Measurements from ENCODE around the gene OR8A1.
A peak's percentile ranks its signal among the peaks of the same experiment; 100 is the strongest.
"Not testable (repeated sequence)": the region's sequence is repeated elsewhere in the genome, so short reads cannot be mapped to it uniquely, and the experiment has no call there.

The OR8A1 gene

GRCh38 chr11:124581817-124582216, 12.0 kb downstream of the OR8A1 start:
- Mint-ChIP-seq H3K4me1 (no peaks in the 10 kb centered on the region), H3K9me3 (no peaks in the 10 kb centered on the region), H3K27ac (no peak overlapping the region), H3K4me3 (no peak overlapping the region), H3K27me3 (peaks cover 3% of the 10 kb centered on the region), H3K36me3 (no peaks in the 10 kb centered on the region)

- Mint-ChIP-seq H3K4me3 (no peak overlapping the region), H3K9me3 (no peaks in the 10 kb centered on the region), H3K27me3 (peaks cover 8% of the 10 kb centered on the region)
Observed at GRCh38 chr11:124582565-124582964, 12.8 kb downstream of the OR8A1 start.

GRCh38 chr11:124583781-124584180, 14.0 kb downstream of the OR8A1 start:
- Mint-ChIP-seq H3K36me3 (no peaks in the 10 kb centered on the region), H3K4me3 (no peak overlapping the region), H3K9me3 (no peaks in the 10 kb centered on the region), H3K4me1 (no peaks in the 10 kb centered on the region), H3K27ac (no peak overlapping the region), H3K27me3 (peaks cover 10% of the 10 kb centered on the region)

More at GRCh38 chr11:124582565-124582964, 12.8 kb downstream of the OR8A1 start:
- Mint-ChIP-seq H3K4me1 (no peaks in the 10 kb centered on the region), H3K36me3 (no peaks in the 10 kb centered on the region), H3K27ac (no peak overlapping the region)

GRCh38 chr11:124584681-124585372, 15.0 kb downstream of the OR8A1 start:
- Mint-ChIP-seq H3K27me3 (peaks cover 11% of the 10 kb centered on the region), H3K36me3 (no peaks in the 10 kb centered on the region), H3K4me1 (no peaks in the 10 kb centered on the region), H3K4me3 (no peak overlapping the region), H3K27ac (no peak overlapping the region), H3K9me3 (no peaks in the 10 kb centered on the region)

GRCh38 chr11:124586238-124586860, 16.6 kb downstream of the OR8A1 start:
- Mint-ChIP-seq H3K4me3 (no peak overlapping the region), H3K27ac (peak overlapping the region; percentile 76), H3K9me3 (no peaks in the 10 kb centered on the region), H3K4me1 (no peaks in the 10 kb centered on the region), H3K27me3 (peaks cover 15% of the 10 kb centered on the region), H3K36me3 (peaks cover 1% of the 10 kb centered on the region)

- H3K4me1 Mint-ChIP-seq: no peaks in the 10 kb centered on the region
- H3K36me3 Mint-ChIP-seq: peaks cover 1% of the 10 kb centered on the region
- no peaks in the 10 kb centered on the region for H3K9me3 Mint-ChIP-seq
- H3K27me3 Mint-ChIP-seq: peaks cover 19% of the 10 kb centered on the region
- H3K4me3 Mint-ChIP-seq: no peak overlapping the region
- no peak overlapping the region for H3K27ac Mint-ChIP-seq
Observed at GRCh38 chr11:124591430-124591829, 21.6 kb downstream of the OR8A1 start.

- H3K27ac Mint-ChIP-seq: no peak overlapping the region
- H3K4me3 Mint-ChIP-seq: no peak overlapping the region
- H3K27me3 Mint-ChIP-seq: peaks cover 14% of the 10 kb centered on the region
- no peaks in the 10 kb centered on the region for H3K4me1 Mint-ChIP-seq
- peaks cover 1% of the 10 kb centered on the region for H3K36me3 Mint-ChIP-seq
- no peaks in the 10 kb centered on the region for H3K9me3 Mint-ChIP-seq
Observed at GRCh38 chr11:124592627-124593026, 22.8 kb downstream of the OR8A1 start.

GRCh38 chr11:124595302-124595701, 25.5 kb downstream of the OR8A1 start:
- Mint-ChIP-seq H3K27me3 (peaks cover 10% of the 10 kb centered on the region), H3K9me3 (no peaks in the 10 kb centered on the region), H3K36me3 (no peaks in the 10 kb centered on the region), H3K27ac (no peak overlapping the region), H3K4me1 (no peaks in the 10 kb centered on the region), H3K4me3 (no peak overlapping the region)

GRCh38 chr11:124597626-124598025, 27.8 kb downstream of the OR8A1 start:
- H3K27me3 Mint-ChIP-seq: peaks cover 18% of the 10 kb centered on the region
- no peak overlapping the region for H3K4me3 Mint-ChIP-seq
- H3K4me1 Mint-ChIP-seq: no peaks in the 10 kb centered on the region
- H3K36me3 Mint-ChIP-seq: no peaks in the 10 kb centered on the region
- H3K27ac Mint-ChIP-seq: no peak overlapping the region
- no peaks in the 10 kb centered on the region for H3K9me3 Mint-ChIP-seq

- Mint-ChIP-seq H3K36me3 (no peaks in the 10 kb centered on the region), H3K27me3 (peaks cover 16% of the 10 kb centered on the region), H3K27ac (no peak overlapping the region), H3K4me3 (no peak overlapping the region), H3K4me1 (no peaks in the 10 kb centered on the region), H3K9me3 (no peaks in the 10 kb centered on the region)
Observed at GRCh38 chr11:124600621-124601320, 31.0 kb downstream of the OR8A1 start.

GRCh38 chr11:124602193-124602592, 32.4 kb downstream of the OR8A1 start:
- Mint-ChIP-seq H3K27ac (no peak overlapping the region), H3K4me3 (no peak overlapping the region), H3K27me3 (peaks cover 11% of the 10 kb centered on the region), H3K9me3 (no peaks in the 10 kb centered on the region), H3K36me3 (no peaks in the 10 kb centered on the region), H3K4me1 (no peaks in the 10 kb centered on the region)

GRCh38 chr11:124602723-124603122, 32.9 kb downstream of the OR8A1 start:
- not testable (repeated sequence) for H3K27ac Mint-ChIP-seq, H3K9me3 Mint-ChIP-seq, H3K4me3 Mint-ChIP-seq, H3K4me1 Mint-ChIP-seq, H3K36me3 Mint-ChIP-seq
- H3K27me3 Mint-ChIP-seq: peaks cover 11% of the 10 kb centered on the region

- no peaks in the 10 kb centered on the region for H3K36me3 Mint-ChIP-seq
- H3K9me3 Mint-ChIP-seq: no peaks in the 10 kb centered on the region
- no peak overlapping the region for H3K4me3 Mint-ChIP-seq
- no peak overlapping the region for H3K27ac Mint-ChIP-seq
- H3K4me1 Mint-ChIP-seq: no peaks in the 10 kb centered on the region
- H3K27me3 Mint-ChIP-seq: peaks cover 7% of the 10 kb centered on the region
Observed at GRCh38 chr11:124605719-124606118, 35.9 kb downstream of the OR8A1 start.

GRCh38 chr11:124608147-124608546, 38.4 kb downstream of the OR8A1 start:
- Mint-ChIP-seq H3K36me3 (no peaks in the 10 kb centered on the region), H3K4me3 (no peak overlapping the region), H3K9me3 (no peaks in the 10 kb centered on the region), H3K27ac (no peak overlapping the region), H3K27me3 (no peaks in the 10 kb centered on the region), H3K4me1 (peaks cover 8% of the 10 kb centered on the region)

GRCh38 chr11:124610295-124610694, 40.5 kb downstream of the OR8A1 start:
- Mint-ChIP-seq H3K4me3 (no peak overlapping the region), H3K4me1 (peaks cover 8% of the 10 kb centered on the region), H3K27ac (no peak overlapping the region)

GRCh38 chr11:124611064-124611463, 41.3 kb downstream of the OR8A1 start, which contains the start of gene PANX3:
Gene PANX3 (plus strand): TSS chr11:124611428. CDS start chr11:124611557, 129 bp downstream.
- no peaks in the 10 kb centered on the region for H3K9me3 Mint-ChIP-seq
- no peaks in the 10 kb centered on the region for H3K27me3 Mint-ChIP-seq
- peak within 1 kb of the TSS; percentile 38 for H3K27ac Mint-ChIP-seq
- peaks cover 8% of the 10 kb centered on the region for H3K4me1 Mint-ChIP-seq
- no peak within 1 kb of the TSS for H3K4me3 Mint-ChIP-seq
- H3K36me3 Mint-ChIP-seq: no peaks in the 10 kb centered on the region

More at GRCh38 chr11:124610295-124610694, 40.5 kb downstream of the OR8A1 start:
- no peaks in the 10 kb centered on the region for H3K36me3 Mint-ChIP-seq
- H3K27me3 Mint-ChIP-seq: no peaks in the 10 kb centered on the region
- H3K9me3 Mint-ChIP-seq: no peaks in the 10 kb centered on the region

Measured in activated naive CD4-positive, alpha-beta T cell treated with anti-CD3 and anti-CD28 coated beads, Interleukin-2, amount 50 U/mL, for 24 hours (primary cell).